ENCODE data around the gene BOD1L2. TPM values are rescaled to one million over a fixed set of nuclear protein-coding genes. Genes with fewer than 3 reads are reported as not detected.

BOD1L2 gene
- total and polyA plus RNA-seq, 2 of the 13 experiments (the other 11 are each of a cell fraction or from before 2014, with no cell fraction given) = not detected

GRCh38 chr18:57107140-57107832, 39.6 kb upstream of the BOD1L2 start (continued):
- TF ChIP-seq ZNF770 (CRISPR knock-in tag; IDR thresholded peaks at IDR 0.05) (no peak), TRIM24 (CRISPR knock-in tag; IDR thresholded peaks at IDR 0.05) (no peak), STAT5B (CRISPR knock-in tag; IDR thresholded peaks at IDR 0.05) (peak; percentile 83; the same call in 1 of the 2 replicates), TBP (CRISPR knock-in tag; IDR thresholded peaks at IDR 0.05) (no peak), ZNF275 (CRISPR knock-in tag; IDR thresholded peaks at IDR 0.05; ENCODE audit: borderline replicate concordance) (no peak), SNAPC2 (CRISPR knock-in tag; IDR thresholded peaks at IDR 0.05) (no peak), ZNF839 (CRISPR knock-in tag; IDR thresholded peaks at IDR 0.05; ENCODE audit: borderline replicate concordance) (no peak), ZNF563 (CRISPR knock-in tag; IDR thresholded peaks at IDR 0.05) (no peak), ZNF776 (CRISPR knock-in tag; IDR thresholded peaks at IDR 0.05) (no peak), PBX2 (CRISPR knock-in tag; IDR thresholded peaks at IDR 0.05) (no peak), RNF219 (CRISPR knock-in tag; IDR thresholded peaks at IDR 0.05) (no peak), PREB (CRISPR knock-in tag; IDR thresholded peaks at IDR 0.05) (no peak), CBX1 (IDR thresholded peaks at IDR 0.05; ENCODE audit: low read depth) (no peak), SAP130 (CRISPR knock-in tag; IDR thresholded peaks at IDR 0.05; ENCODE audit: low read depth) (peak; percentile 27; the same call in 1 of the 2 replicates), CBX2 (IDR thresholded peaks at IDR 0.05; ENCODE audit: low read depth, low read length) (no peak), CBX2 (CRISPR knock-in tag; IDR thresholded peaks at IDR 0.05; ENCODE audit: low read depth) (no peak), ATRX (CRISPR knock-in tag; IDR thresholded peaks at IDR 0.05; ENCODE audit: borderline replicate concordance) (no peak), KDM5B (CRISPR knock-in tag; IDR thresholded peaks at IDR 0.05; ENCODE audit: borderline replicate concordance) (no peak), GLI4 (CRISPR knock-in tag; IDR thresholded peaks at IDR 0.05; ENCODE audit: borderline replicate concordance) (peak; percentile 74; the same call in 1 of the 2 replicates), ZNF34 (CRISPR knock-in tag; IDR thresholded peaks at IDR 0.05; ENCODE audit: borderline replicate concordance) (no peak), NR2C2 (CRISPR knock-in tag; IDR thresholded peaks at IDR 0.05; ENCODE audit: borderline replicate concordance) (no peak), U2AF1 (optimal IDR thresholded peaks at IDR 0.05; ENCODE audit: low read depth, low read length) (no peak), NR2F2 (IDR thresholded peaks at IDR 0.05; ENCODE audit: borderline replicate concordance, low read depth) (no peak)
